Liver (tissue), 3 donors: ENCODE data around the gene ANKRD11.

Experiments
- ATF3 ChIP-seq: IDR thresholded peaks from 2 replicates; pipeline ENCODE4 v1.6.1; 2016; ENCODE audit warnings: antibody characterized with exemption
- FOXA1 ChIP-seq: IDR thresholded peaks from 2 replicates; pipeline ENCODE4 v1.6.1; 2016; ENCODE audit warnings: antibody characterized with exemption
- GABPA ChIP-seq, 2 donors: IDR thresholded peaks in 1 of 2; conservative IDR thresholded peaks in 1 of 2; 2 replicates each; pipeline ENCODE4 v1.6.1; 2016; ENCODE audit warnings: antibody characterized with exemption in 2 of 2, mild to moderate bottlenecking in 1 of 2, moderate library complexity in 1 of 2
- MAX ChIP-seq: IDR thresholded peaks from 2 replicates; pipeline ENCODE4 v1.6.1; 2016; ENCODE audit warnings: antibody characterized with exemption
- TAF1 ChIP-seq: conservative IDR thresholded peaks from 2 replicates; pipeline ENCODE4 v1.6.1; 2016; ENCODE audit warnings: antibody characterized with exemption, mild to moderate bottlenecking
- YY1 ChIP-seq: IDR thresholded peaks from 2 replicates; pipeline ENCODE4 v1.6.1; 2016; ENCODE audit warnings: antibody characterized with exemption, mild to moderate bottlenecking
- TF ChIP-seq, protein P1 (sequence below): fragments of 150-350 bp; IDR thresholded peaks from 2 replicates; pipeline ENCODE4 v1.5.1; 2017; ENCODE audit warnings: improper control_type of control experiment, low read depth, low read length; ENCODE audit not compliant: missing input control
- TF ChIP-seq, protein P2 (sequence below): IDR thresholded peaks from 2 replicates; pipeline ENCODE4 v1.6.1; 2016; ENCODE audit warnings: antibody characterized with exemption, mild to moderate bottlenecking
- donor health status: healthy.
- donor health status: healthy.

DNA sequence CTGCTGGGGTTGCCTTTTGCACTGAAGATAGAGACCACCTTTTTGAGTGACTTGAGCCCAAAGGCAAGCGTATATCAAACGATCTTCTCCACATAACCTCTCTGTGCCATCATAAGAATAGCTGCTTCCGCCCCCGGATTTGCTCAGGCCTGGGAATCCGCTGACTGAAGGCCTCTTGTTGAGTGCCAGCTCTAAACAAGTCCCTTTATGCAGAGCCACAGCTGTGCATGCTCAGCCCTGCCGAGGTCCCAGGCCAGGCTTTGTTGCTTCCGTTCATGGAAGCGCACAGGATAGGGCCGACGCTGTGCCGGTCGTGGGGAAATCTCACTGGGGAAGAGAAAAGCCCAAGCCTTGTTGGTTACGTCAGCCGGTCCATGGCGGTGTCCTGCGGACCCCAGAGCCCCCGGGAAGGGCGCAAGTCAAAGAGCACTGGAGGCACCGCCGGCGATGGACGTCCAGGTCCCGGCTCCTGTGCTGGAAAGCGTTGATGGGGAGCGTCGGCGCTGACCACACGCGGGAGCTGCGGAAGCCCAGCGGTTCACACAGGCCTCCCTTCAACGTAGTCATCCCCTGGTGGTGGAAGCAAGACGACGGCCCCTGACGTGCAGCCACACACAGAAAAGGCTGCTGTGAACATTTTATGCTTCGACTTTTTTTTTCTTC, 46.7 kb upstream of the ANKRD11 start:
- TF ChIP-seq, protein P1, sequence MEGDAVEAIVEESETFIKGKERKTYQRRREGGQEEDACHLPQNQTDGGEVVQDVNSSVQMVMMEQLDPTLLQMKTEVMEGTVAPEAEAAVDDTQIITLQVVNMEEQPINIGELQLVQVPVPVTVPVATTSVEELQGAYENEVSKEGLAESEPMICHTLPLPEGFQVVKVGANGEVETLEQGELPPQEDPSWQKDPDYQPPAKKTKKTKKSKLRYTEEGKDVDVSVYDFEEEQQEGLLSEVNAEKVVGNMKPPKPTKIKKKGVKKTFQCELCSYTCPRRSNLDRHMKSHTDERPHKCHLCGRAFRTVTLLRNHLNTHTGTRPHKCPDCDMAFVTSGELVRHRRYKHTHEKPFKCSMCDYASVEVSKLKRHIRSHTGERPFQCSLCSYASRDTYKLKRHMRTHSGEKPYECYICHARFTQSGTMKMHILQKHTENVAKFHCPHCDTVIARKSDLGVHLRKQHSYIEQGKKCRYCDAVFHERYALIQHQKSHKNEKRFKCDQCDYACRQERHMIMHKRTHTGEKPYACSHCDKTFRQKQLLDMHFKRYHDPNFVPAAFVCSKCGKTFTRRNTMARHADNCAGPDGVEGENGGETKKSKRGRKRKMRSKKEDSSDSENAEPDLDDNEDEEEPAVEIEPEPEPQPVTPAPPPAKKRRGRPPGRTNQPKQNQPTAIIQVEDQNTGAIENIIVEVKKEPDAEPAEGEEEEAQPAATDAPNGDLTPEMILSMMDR, result no peak
- TF ChIP-seq, protein P2, sequence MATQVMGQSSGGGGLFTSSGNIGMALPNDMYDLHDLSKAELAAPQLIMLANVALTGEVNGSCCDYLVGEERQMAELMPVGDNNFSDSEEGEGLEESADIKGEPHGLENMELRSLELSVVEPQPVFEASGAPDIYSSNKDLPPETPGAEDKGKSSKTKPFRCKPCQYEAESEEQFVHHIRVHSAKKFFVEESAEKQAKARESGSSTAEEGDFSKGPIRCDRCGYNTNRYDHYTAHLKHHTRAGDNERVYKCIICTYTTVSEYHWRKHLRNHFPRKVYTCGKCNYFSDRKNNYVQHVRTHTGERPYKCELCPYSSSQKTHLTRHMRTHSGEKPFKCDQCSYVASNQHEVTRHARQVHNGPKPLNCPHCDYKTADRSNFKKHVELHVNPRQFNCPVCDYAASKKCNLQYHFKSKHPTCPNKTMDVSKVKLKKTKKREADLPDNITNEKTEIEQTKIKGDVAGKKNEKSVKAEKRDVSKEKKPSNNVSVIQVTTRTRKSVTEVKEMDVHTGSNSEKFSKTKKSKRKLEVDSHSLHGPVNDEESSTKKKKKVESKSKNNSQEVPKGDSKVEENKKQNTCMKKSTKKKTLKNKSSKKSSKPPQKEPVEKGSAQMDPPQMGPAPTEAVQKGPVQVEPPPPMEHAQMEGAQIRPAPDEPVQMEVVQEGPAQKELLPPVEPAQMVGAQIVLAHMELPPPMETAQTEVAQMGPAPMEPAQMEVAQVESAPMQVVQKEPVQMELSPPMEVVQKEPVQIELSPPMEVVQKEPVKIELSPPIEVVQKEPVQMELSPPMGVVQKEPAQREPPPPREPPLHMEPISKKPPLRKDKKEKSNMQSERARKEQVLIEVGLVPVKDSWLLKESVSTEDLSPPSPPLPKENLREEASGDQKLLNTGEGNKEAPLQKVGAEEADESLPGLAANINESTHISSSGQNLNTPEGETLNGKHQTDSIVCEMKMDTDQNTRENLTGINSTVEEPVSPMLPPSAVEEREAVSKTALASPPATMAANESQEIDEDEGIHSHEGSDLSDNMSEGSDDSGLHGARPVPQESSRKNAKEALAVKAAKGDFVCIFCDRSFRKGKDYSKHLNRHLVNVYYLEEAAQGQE, result no peak
- no peak for TF ChIP-seq FOXA1
- no peak for TF ChIP-seq ATF3
- TF ChIP-seq GABPA (IDR thresholded peaks at IDR 0.05 in 1 of 2, conservative IDR thresholded peaks at IDR 0.05 in 1 of 2), result no peak
- no peak for TF ChIP-seq YY1
- TF ChIP-seq MAX, result no peak
- TF ChIP-seq TAF1, result no peak
